ENCODE results near the gene ZNF436.
"Not testable (repeated sequence)": the region's sequence is repeated elsewhere in the genome, so short reads cannot be mapped to it uniquely, and the experiment has no call there.

The ZNF436 gene

GRCh38 chr1:23344987-23345472 lies 24.6 kb downstream of the ZNF436 start:
- no peak for DNase-seq (ENCODE audit: low read depth in 1 of 2, low spot score in 1 of 2)
- in situ Hi-C loops (cut with HindIII; ENCODE audit: low pct_unique_long_range_greater_than_20kb, low sequenced_read_pairs), result no loop called here

GRCh38 chr1:23344111-23344986 lies 25.3 kb downstream of the ZNF436 start, which contains the start of gene HNRNPR:
Gene HNRNPR (minus strand): TSS chr1:23344284. CDS start chr1:23341008, 3,276 bp downstream.
- DNase-seq (ENCODE audit: low read depth in 1 of 2, low spot score in 1 of 2), result peak; percentile 91 to 99
- in situ Hi-C loops (cut with HindIII; ENCODE audit: low pct_unique_long_range_greater_than_20kb, low sequenced_read_pairs), result no loop called here
- no peak for TF ChIP-seq JUND (IDR thresholded peaks at IDR 0.05; ENCODE audit: low read depth)

More at GRCh38 chr1:23344987-23345472, 24.6 kb downstream of the ZNF436 start:
- no peak for TF ChIP-seq JUND (IDR thresholded peaks at IDR 0.05; ENCODE audit: low read depth)

GRCh38 chr1:23343221-23344110 lies 26.2 kb downstream of the ZNF436 start:
- peak in 1 of 2 experiments; percentile 27 for DNase-seq (ENCODE audit: low read depth in 1 of 2, low spot score in 1 of 2)
- in situ Hi-C loops (cut with HindIII; ENCODE audit: low pct_unique_long_range_greater_than_20kb, low sequenced_read_pairs), result no loop called here
- no peak for TF ChIP-seq JUND (IDR thresholded peaks at IDR 0.05; ENCODE audit: low read depth)

GRCh38 chr1:23341931-23342692 lies 27.5 kb downstream of the ZNF436 start:
- no peak for DNase-seq (ENCODE audit: low read depth in 1 of 2, low spot score in 1 of 2)
- no peak for TF ChIP-seq JUND (IDR thresholded peaks at IDR 0.05; ENCODE audit: low read depth)
- in situ Hi-C loops (cut with HindIII; ENCODE audit: low pct_unique_long_range_greater_than_20kb, low sequenced_read_pairs), result no loop called here

GRCh38 chr1:23339632-23340031 lies 30.0 kb downstream of the ZNF436 start:
- in situ Hi-C loops (cut with HindIII; ENCODE audit: low pct_unique_long_range_greater_than_20kb, low sequenced_read_pairs), result no loop called here
- no peak for TF ChIP-seq JUND (IDR thresholded peaks at IDR 0.05; ENCODE audit: low read depth)
- DNase-seq (ENCODE audit: low read depth in 1 of 2, low spot score in 1 of 2), result no peak

GRCh38 chr1:23337869-23338268 lies 31.8 kb downstream of the ZNF436 start:
- in situ Hi-C loops (cut with HindIII; ENCODE audit: low pct_unique_long_range_greater_than_20kb, low sequenced_read_pairs), result no loop called here
- TF ChIP-seq JUND (IDR thresholded peaks at IDR 0.05; ENCODE audit: low read depth), result no peak
- no peak for DNase-seq (ENCODE audit: low read depth in 1 of 2, low spot score in 1 of 2)

GRCh38 chr1:23331713-23332112 lies 37.9 kb downstream of the ZNF436 start:
- TF ChIP-seq JUND (IDR thresholded peaks at IDR 0.05; ENCODE audit: low read depth), result no peak
- DNase-seq (ENCODE audit: low read depth in 1 of 2, low spot score in 1 of 2), result no peak
- in situ Hi-C loops (cut with HindIII; ENCODE audit: low pct_unique_long_range_greater_than_20kb, low sequenced_read_pairs), result no loop called here

GRCh38 chr1:23330846-23331245 lies 38.8 kb downstream of the ZNF436 start:
- TF ChIP-seq JUND (IDR thresholded peaks at IDR 0.05; ENCODE audit: low read depth), result no peak
- in situ Hi-C loops (cut with HindIII; ENCODE audit: low pct_unique_long_range_greater_than_20kb, low sequenced_read_pairs), result no loop called here
- DNase-seq (ENCODE audit: low read depth in 1 of 2, low spot score in 1 of 2), result no peak

- in situ Hi-C loops (cut with HindIII; ENCODE audit: low pct_unique_long_range_greater_than_20kb, low sequenced_read_pairs), result no loop called here
- DNase-seq (ENCODE audit: low read depth in 1 of 2, low spot score in 1 of 2), result no peak
- TF ChIP-seq JUND (IDR thresholded peaks at IDR 0.05; ENCODE audit: low read depth), result no peak
These were observed 44.2 kb downstream of the ZNF436 start for GRCh38 chr1:23325393-23325792.

GRCh38 chr1:23322770-23323169 lies 46.9 kb downstream of the ZNF436 start:
- no peak for TF ChIP-seq JUND (IDR thresholded peaks at IDR 0.05; ENCODE audit: low read depth)
- in situ Hi-C loops (cut with HindIII; ENCODE audit: low pct_unique_long_range_greater_than_20kb, low sequenced_read_pairs), result no loop called here
- DNase-seq (ENCODE audit: low read depth in 1 of 2, low spot score in 1 of 2), result no peak

- in situ Hi-C loops (cut with HindIII; ENCODE audit: low pct_unique_long_range_greater_than_20kb, low sequenced_read_pairs); DNase-seq (ENCODE audit: low read depth in 1 of 2, low spot score in 1 of 2): not testable (repeated sequence)
These were observed 59.4 kb downstream of the ZNF436 start for GRCh38 chr1:23310280-23310679.
